GM10266 (cell line): Measurements from ENCODE around the gene DOK1.

Experiments
- DNase-seq: peaks from one replicate; pipeline ENCODE4 v3.0.0; 2012; ENCODE audit errors: extremely low spot score
- CTCF ChIP-seq: IDR thresholded peaks from 2 replicates; pipeline ENCODE4 v1.5.1; 2012; ENCODE audit warnings: mild to moderate bottlenecking, low read depth; ENCODE audit not compliant: control insufficient read depth, insufficient read depth; ENCODE audit errors: missing control alignments

The DOK1 gene

GRCh38 chr2:74553892-74554819 is at the start of gene DOK1, which contains the start of gene LOXL3:
DOK1 (plus strand) TSS chr2:74554720; CDS start chr2:74554755, 35 bp downstream.
LOXL3 (minus strand) TSS chr2:74553942; CDS start chr2:74552634, 1,308 bp downstream.
- no peak for TF ChIP-seq CTCF
- DNase-seq: peak; percentile 93

- no peak for TF ChIP-seq CTCF
- no peak for DNase-seq
These were observed 48.9 kb upstream of the DOK1 start for GRCh38 chr2:74505448-74506246.

- peak; percentile 98 for DNase-seq
- TF ChIP-seq CTCF: peak; percentile 61
These were observed 47.2 kb upstream of the DOK1 start, which contains the start of gene PCGF1 for GRCh38 chr2:74507145-74507925. PCGF1 (minus strand) TSS chr2:74507695; CDS start chr2:74507668, 27 bp downstream.

GRCh38 chr2:74507926-74508520 is 46.5 kb upstream of the DOK1 start:
- TF ChIP-seq CTCF: no peak
- peak; percentile 44 for DNase-seq

GRCh38 chr2:74510272-74510671 is 44.2 kb upstream of the DOK1 start:
- no peak for DNase-seq
- no peak for TF ChIP-seq CTCF
